Astrocyte of the cerebellum (primary cell): ENCODE measurements around the gene CHST12.

ENCODE experiments used
- DNase-seq: peaks from one replicate; pipeline ENCODE4 v3.0.0-alpha.2; 2011; ENCODE audit warnings: low read depth
- H3K4me3 ChIP-seq: 2 replicates; pipeline ENCODE4 v1.5.1; 2011; ENCODE audit warnings: mild to moderate bottlenecking, low read depth, low read length, moderate library complexity
- CTCF ChIP-seq: IDR thresholded peaks from 2 replicates; pipeline ENCODE4 v1.5.1; 2012; ENCODE audit warnings: low read length, low read depth, moderate library complexity, mild to moderate bottlenecking; ENCODE audit errors: missing control alignments
- in situ Hi-C: cut with HindIII; loops from 2 replicates; pipeline ENCODE4 v1.10.0; 2017; ENCODE audit warnings: low sequenced_read_pairs

Gene CHST12

GRCh38 chr7:2496375-2496774, 93.0 kb downstream of the CHST12 start:
- DNase-seq, result no peak
- in situ Hi-C loops, result loop anchor here (5.0 to 10.0 kb wide), 2 partner anchors 56 to 62 kb away; no protein-coding TSS in a partner anchor
- TF ChIP-seq CTCF, result no peak
- H3K4me3 ChIP-seq, result no peak overlapping the region

GRCh38 chr7:2497065-2497464, 93.7 kb downstream of the CHST12 start:
- TF ChIP-seq CTCF, result no peak
- in situ Hi-C loops, result loop anchor here (5.0 to 10.0 kb wide), 2 partner anchors 55 to 62 kb away; no protein-coding TSS in a partner anchor

GRCh38 chr7:2497500-2498336, 94.3 kb downstream of the CHST12 start:
- H3K4me3 ChIP-seq, result no peak overlapping the region
- TF ChIP-seq CTCF, result no peak
- no peak for DNase-seq
- in situ Hi-C loops, result loop anchor here (5.0 to 10.0 kb wide), 2 partner anchors 55 to 63 kb away; no protein-coding TSS in a partner anchor

More at GRCh38 chr7:2497065-2497464, 93.7 kb downstream of the CHST12 start:
- H3K4me3 ChIP-seq, result no peak overlapping the region
- no peak for DNase-seq
